CD14-positive monocyte (primary cell): Measurements from ENCODE around the gene DAGLA. TPM values are rescaled to one million over a fixed set of nuclear protein-coding genes. Genes with fewer than 3 reads are reported as not detected.

Experiments used
- DNase-seq, 3 donors: peaks; one replicate each; pipeline ENCODE4 v3.0.0-alpha.2; 2011 to 2022
- H2AFZ ChIP-seq: 2 replicates; pipeline ENCODE4 v1.6.0; 2012; ENCODE audit warnings: mild to moderate bottlenecking, low read depth, low read length, inconsistent platforms; ENCODE audit not compliant: insufficient read depth, poor library complexity, severe bottlenecking
- H3K27ac ChIP-seq, 2 donors: 1 replicate in 1 of 2; 2 replicates in 1 of 2; pipeline ENCODE4 v1.5.1; 2012 to 2013; ENCODE audit warnings: low read length in 2 of 2, control low read depth in 1 of 2, inconsistent platforms in 1 of 2, low read depth in 1 of 2, mild to moderate bottlenecking in 1 of 2
- H3K27me3 ChIP-seq, 2 donors: one replicate each; pipeline versions ENCODE4 v1.6.0 to v1.6.1; 2011 to 2013; ENCODE audit warnings: low read length in 2 of 2; ENCODE audit not compliant: control insufficient read depth in 2 of 2, insufficient read depth in 2 of 2
- H3K36me3 ChIP-seq, 2 donors: replicated peaks in 1 of 2; 1 replicate in 1 of 2; 2 replicates in 1 of 2; pipeline versions ENCODE4 v1.5.1 to v1.6.1; 2012 to 2013; ENCODE audit warnings: low read length in 2 of 2, control low read depth in 1 of 2, inconsistent platforms in 1 of 2, mild to moderate bottlenecking in 1 of 2; ENCODE audit not compliant: insufficient read depth in 2 of 2, control insufficient read depth in 1 of 2
- H3K4me1 ChIP-seq, 2 donors: 1 replicate in 1 of 2; 2 replicates in 1 of 2; pipeline versions ENCODE4 v1.5.1 to v1.6.1; 2012 to 2013; ENCODE audit warnings: low read length in 2 of 2, control low read depth in 1 of 2, inconsistent platforms in 1 of 2, mild to moderate bottlenecking in 1 of 2, moderate library complexity in 1 of 2; ENCODE audit not compliant: insufficient read depth in 2 of 2, control insufficient read depth in 1 of 2
- H3K4me2 ChIP-seq: replicated peaks from 2 replicates; pipeline ENCODE3; 2012; ENCODE audit warnings: low read length, moderate library complexity, mild to moderate bottlenecking; ENCODE audit not compliant: poor library complexity, severe bottlenecking; ENCODE audit errors: extremely low read depth
- H3K4me3 ChIP-seq, 3 experiments: fragments of 200-600 bp in 1 of 3; sonication (generic) in 1 of 3; replicated peaks in 1 of 3; 1 replicate in 2 of 3; 2 replicates in 1 of 3; pipeline ENCODE4 v1.5.1; 2011 to 2013; ENCODE audit warnings: low read length in 3 of 3, mild to moderate bottlenecking in 3 of 3, control low read depth in 2 of 3, low read depth in 2 of 3, inconsistent platforms in 1 of 3, moderate library complexity in 1 of 3
- H3K79me2 ChIP-seq: 2 replicates; pipeline ENCODE4 v1.6.0; 2012; ENCODE audit warnings: mild to moderate bottlenecking, control low read depth, inconsistent platforms, low read length, moderate library complexity; ENCODE audit not compliant: insufficient read depth
- H3K9ac ChIP-seq: 2 replicates; pipeline ENCODE4 v1.6.0; 2017; ENCODE audit warnings: low read length, mild to moderate bottlenecking; ENCODE audit not compliant: insufficient read depth, poor library complexity, severe bottlenecking
- H3K9me3 ChIP-seq, 2 donors: replicated peaks in 1 of 2; 1 replicate in 1 of 2; 2 replicates in 1 of 2; pipeline versions ENCODE4 v1.5.1 to v1.6.1; 2012 to 2013; ENCODE audit warnings: low read length in 2 of 2, control low read depth in 1 of 2; ENCODE audit not compliant: control insufficient read depth in 1 of 2, insufficient read depth in 1 of 2
- H4K20me1 ChIP-seq: 2 replicates; pipeline ENCODE4 v1.6.0; 2012; ENCODE audit warnings: mild to moderate bottlenecking, low read length, control low read depth, moderate library complexity; ENCODE audit not compliant: insufficient read depth
- H3K27ac Mint-ChIP-seq, 7 donors: one replicate each; pipeline ENCODE4 v1.8.0; 2020; ENCODE audit warnings: mild to moderate bottlenecking in 7 of 7, mixed read lengths in 7 of 7, moderate library complexity in 6 of 7, inconsistent platforms in 2 of 7
- H3K27me3 Mint-ChIP-seq, 3 donors: one replicate each; pipeline ENCODE4 v1.8.0; 2021 to 2022; ENCODE audit warnings: low read depth in 3 of 3, mild to moderate bottlenecking in 3 of 3, mixed read lengths in 3 of 3, moderate library complexity in 3 of 3, inconsistent platforms in 1 of 3
- H3K36me3 Mint-ChIP-seq, 2 donors: one replicate each; pipeline ENCODE4 v1.8.0; 2020; ENCODE audit warnings: mixed read lengths in 2 of 2, inconsistent platforms in 1 of 2, mild to moderate bottlenecking in 1 of 2
- H3K4me1 Mint-ChIP-seq: one replicate; pipeline ENCODE4 v1.8.0; 2020; ENCODE audit warnings: mild to moderate bottlenecking, mixed read lengths
- H3K4me3 Mint-ChIP-seq, 2 donors: one replicate each; pipeline ENCODE4 v1.8.0; 2020; ENCODE audit warnings: mild to moderate bottlenecking in 2 of 2, mixed read lengths in 2 of 2, moderate library complexity in 1 of 2
- H3K9me3 Mint-ChIP-seq, 7 donors: one replicate each; pipeline ENCODE4 v1.8.0; 2020 to 2022; ENCODE audit warnings: mixed read lengths in 7 of 7, mild to moderate bottlenecking in 6 of 7, moderate library complexity in 6 of 7, inconsistent platforms in 2 of 7
- WGBS: methylation state at CpG from one replicate; pipeline ENCODE4 v1.1.5; 2013; ENCODE audit warnings: missing lambda C conversion rate; ENCODE audit not compliant: insufficient coverage; 5-methylcytosine and 5-hydroxymethylcytosine counted together
- intact Hi-C, 2 donors: fragments of 100-400 bp; cut with micrococcal nuclease; formaldehyde crosslinking; loops; one replicate each; pipeline versions ENCODE4 v1.15.0 to v1.15.1; 2023
- polyA plus RNA-seq, 3 donors: library from polyadenylated mRNA; depleted of rRNA in 1 of 3; unstranded in 2 of 3; stranded (reverse) in 1 of 3; fragments of 300-500 nt in 2 of 3; fragments of >200 nt in 1 of 3; fragmentation: Illumina TruSeq in 2 of 3; gene quantifications; 1 replicate in 2 of 3; 2 replicates in 1 of 3; pipeline ENCODE4 v1.2.3, GENCODE V29; 2012 to 2021
- TF ChIP-seq, protein P1 (sequence below): fragments of 200-600 bp; IDR thresholded peaks from one replicate; pipeline ENCODE4 v1.8.0; 2022; ENCODE audit warnings: antibody characterized with exemption, mild to moderate bottlenecking

Gene DAGLA
- polyA plus RNA-seq, 3 donors, result 0.16 to 6.7 (median 0.73) TPM

DNA sequence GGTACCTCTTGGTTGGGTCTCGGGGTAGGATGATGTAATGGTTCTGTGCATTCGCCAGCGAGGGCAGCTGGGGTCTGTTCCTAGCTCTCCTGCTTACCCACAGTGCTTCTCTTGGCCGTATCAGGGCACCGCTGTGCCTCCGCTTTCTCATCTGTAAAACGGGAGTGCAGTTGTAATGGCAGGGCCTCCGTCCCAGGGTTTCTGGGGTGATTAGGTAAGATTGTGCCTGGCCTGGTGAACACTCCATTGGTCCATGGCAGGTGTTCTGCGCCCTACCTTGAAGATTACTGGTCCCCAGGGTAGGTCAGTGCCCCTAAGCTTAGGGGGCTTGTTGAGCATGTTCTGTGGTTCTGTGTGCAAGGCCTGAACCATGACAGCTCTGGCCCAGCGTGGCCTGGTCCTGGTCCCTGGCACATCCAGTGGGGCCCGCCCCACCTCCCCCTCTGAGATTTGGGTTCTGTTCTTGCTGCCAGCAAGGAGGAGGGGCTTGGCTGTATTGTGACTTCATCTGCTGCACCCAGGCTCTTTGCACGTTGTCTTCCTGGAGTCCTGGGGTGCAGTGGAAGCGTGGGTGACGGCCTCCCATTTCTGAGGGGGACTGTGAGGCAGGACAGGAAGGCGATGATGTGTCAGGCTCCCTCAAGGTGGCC is 77.1 kb downstream of the DAGLA start:
- intact Hi-C loops, result no loop called here
- peaks cover 14 to 20% (median 18%) of the 10 kb centered on the region in 3 donors for H3K27me3 Mint-ChIP-seq
- peaks cover 18% of the 10 kb centered on the region for H3K4me1 Mint-ChIP-seq
- H3K27ac ChIP-seq, result no peak overlapping the region
- no peaks in the 10 kb centered on the region for H3K79me2 ChIP-seq
- no peak overlapping the region for H3K27ac Mint-ChIP-seq
- H3K9ac ChIP-seq, result no peak overlapping the region
- peaks cover 7 to 16% of the 10 kb centered on the region in 2 donors for H3K4me1 ChIP-seq
- peaks cover 0 to 4% (median 0%) of the 10 kb centered on the region in 7 donors for H3K9me3 Mint-ChIP-seq
- no peaks in the 10 kb centered on the region for H3K9me3 ChIP-seq
- H3K4me3 ChIP-seq, result no peak overlapping the region
- TF ChIP-seq, protein P1, sequence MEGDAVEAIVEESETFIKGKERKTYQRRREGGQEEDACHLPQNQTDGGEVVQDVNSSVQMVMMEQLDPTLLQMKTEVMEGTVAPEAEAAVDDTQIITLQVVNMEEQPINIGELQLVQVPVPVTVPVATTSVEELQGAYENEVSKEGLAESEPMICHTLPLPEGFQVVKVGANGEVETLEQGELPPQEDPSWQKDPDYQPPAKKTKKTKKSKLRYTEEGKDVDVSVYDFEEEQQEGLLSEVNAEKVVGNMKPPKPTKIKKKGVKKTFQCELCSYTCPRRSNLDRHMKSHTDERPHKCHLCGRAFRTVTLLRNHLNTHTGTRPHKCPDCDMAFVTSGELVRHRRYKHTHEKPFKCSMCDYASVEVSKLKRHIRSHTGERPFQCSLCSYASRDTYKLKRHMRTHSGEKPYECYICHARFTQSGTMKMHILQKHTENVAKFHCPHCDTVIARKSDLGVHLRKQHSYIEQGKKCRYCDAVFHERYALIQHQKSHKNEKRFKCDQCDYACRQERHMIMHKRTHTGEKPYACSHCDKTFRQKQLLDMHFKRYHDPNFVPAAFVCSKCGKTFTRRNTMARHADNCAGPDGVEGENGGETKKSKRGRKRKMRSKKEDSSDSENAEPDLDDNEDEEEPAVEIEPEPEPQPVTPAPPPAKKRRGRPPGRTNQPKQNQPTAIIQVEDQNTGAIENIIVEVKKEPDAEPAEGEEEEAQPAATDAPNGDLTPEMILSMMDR, result no peak
- no peak overlapping the region for H3K4me2 ChIP-seq
- H3K36me3 Mint-ChIP-seq, result peaks cover 0 to 2% of the 10 kb centered on the region in 2 donors
- H3K27me3 ChIP-seq, result peaks cover 0 to 14% of the 10 kb centered on the region in 2 donors
- no peaks in the 10 kb centered on the region for H4K20me1 ChIP-seq
- no peak overlapping the region for H3K4me3 Mint-ChIP-seq
- no peaks in the 10 kb centered on the region for H3K36me3 ChIP-seq
- no peak overlapping the region for H2AFZ ChIP-seq
- WGBS, result 95% methylated on average over 14 of the region's 15 CpGs
- DNase-seq, result no peak

DNA sequence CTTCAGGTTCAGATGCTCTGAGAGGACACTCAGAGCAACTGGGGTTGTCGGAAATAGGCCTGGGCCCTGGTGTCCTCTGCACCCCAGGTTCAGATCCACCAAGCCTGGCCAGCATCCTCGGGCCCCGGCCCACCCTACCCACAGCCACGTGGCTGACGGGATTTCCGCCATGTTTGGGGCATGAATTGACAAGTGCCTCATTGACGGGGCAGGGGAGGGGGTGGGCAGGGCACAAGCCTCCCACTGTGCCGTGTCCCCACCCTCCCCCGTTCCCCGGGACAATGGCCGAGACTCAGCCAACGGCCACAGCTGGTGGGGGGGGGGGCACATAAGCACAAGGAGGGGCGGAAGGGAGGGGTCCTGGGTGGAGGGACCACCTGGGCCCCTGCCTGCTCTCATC is 80.8 kb downstream of the DAGLA start:
- peaks cover 3 to 10% of the 10 kb centered on the region in 2 donors for H3K4me1 ChIP-seq
- no peak for DNase-seq
- H3K9ac ChIP-seq, result no peak overlapping the region
- intact Hi-C loops, result no loop called here
- Mint-ChIP-seq H3K27ac (no peak overlapping the region), H3K4me1 (peaks cover 12% of the 10 kb centered on the region), H3K27me3 (peaks cover 2 to 9% (median 7%) of the 10 kb centered on the region in 3 donors), H3K4me3 (no peak overlapping the region), H3K36me3 (no peaks in the 10 kb centered on the region), H3K9me3 (no peaks in the 10 kb centered on the region)
- H3K4me2 ChIP-seq, result no peak overlapping the region
- no peak overlapping the region for H3K4me3 ChIP-seq
- TF ChIP-seq, protein P1, result no peak
- H3K9me3 ChIP-seq, result no peaks in the 10 kb centered on the region
- H3K27ac ChIP-seq, result no peak overlapping the region
- no peaks in the 10 kb centered on the region for H3K36me3 ChIP-seq
- no peak overlapping the region for H2AFZ ChIP-seq
- no peaks in the 10 kb centered on the region for H3K79me2 ChIP-seq
- 93% methylated on average over 13 of the region's 13 CpGs for WGBS
- H4K20me1 ChIP-seq, result no peaks in the 10 kb centered on the region
- H3K27me3 ChIP-seq, result no peaks in the 10 kb centered on the region
